ENCODE results near the gene BOK.

Gene BOK

DNA sequence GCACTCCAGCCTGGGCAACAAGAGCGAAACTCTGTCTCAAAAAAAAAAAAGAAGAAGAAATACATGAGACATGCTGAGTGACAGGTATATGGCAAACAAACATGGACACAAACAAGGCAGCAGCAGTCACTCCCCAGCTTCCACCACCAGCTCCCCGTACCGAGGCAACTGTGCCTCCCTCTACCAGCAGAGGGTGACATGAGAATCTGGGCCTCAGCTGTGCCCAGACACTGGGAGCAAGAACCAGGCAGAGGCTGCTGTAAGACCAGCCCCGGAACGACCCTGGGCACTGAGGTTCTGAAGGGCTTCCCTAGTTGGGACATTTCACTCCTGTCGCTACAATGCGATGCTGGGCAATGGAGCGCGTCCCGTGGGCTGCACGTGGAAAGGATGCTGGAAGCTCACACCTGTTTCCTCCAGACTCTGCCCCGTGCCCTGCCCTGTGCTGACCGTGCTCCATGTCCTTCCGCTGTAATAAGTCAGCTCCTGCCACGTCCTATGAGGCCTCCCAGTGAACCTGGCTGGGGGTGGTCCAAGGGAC is 37.1 kb downstream of the BOK start:
- no peaks in the 10 kb centered on the region for H3K27me3 ChIP-seq (replicated peaks; ENCODE audit: control insufficient read depth, insufficient read depth, low read length)
- TF ChIP-seq, protein P1, sequence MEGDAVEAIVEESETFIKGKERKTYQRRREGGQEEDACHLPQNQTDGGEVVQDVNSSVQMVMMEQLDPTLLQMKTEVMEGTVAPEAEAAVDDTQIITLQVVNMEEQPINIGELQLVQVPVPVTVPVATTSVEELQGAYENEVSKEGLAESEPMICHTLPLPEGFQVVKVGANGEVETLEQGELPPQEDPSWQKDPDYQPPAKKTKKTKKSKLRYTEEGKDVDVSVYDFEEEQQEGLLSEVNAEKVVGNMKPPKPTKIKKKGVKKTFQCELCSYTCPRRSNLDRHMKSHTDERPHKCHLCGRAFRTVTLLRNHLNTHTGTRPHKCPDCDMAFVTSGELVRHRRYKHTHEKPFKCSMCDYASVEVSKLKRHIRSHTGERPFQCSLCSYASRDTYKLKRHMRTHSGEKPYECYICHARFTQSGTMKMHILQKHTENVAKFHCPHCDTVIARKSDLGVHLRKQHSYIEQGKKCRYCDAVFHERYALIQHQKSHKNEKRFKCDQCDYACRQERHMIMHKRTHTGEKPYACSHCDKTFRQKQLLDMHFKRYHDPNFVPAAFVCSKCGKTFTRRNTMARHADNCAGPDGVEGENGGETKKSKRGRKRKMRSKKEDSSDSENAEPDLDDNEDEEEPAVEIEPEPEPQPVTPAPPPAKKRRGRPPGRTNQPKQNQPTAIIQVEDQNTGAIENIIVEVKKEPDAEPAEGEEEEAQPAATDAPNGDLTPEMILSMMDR (IDR thresholded peaks at IDR 0.05; ENCODE audit: insufficient read depth, low read length, poor library complexity, severe bottlenecking): peak; percentile 11
- peaks cover 8% of the 10 kb centered on the region for H3K36me3 ChIP-seq (ENCODE audit: control insufficient read depth, insufficient read depth, low read length)
- DNase-seq (ENCODE audit: extremely low read depth, insufficient read length): no peak
- no peak overlapping the region for H3K4me3 ChIP-seq (replicated peaks; ENCODE audit: low read depth, low read length)

DNA sequence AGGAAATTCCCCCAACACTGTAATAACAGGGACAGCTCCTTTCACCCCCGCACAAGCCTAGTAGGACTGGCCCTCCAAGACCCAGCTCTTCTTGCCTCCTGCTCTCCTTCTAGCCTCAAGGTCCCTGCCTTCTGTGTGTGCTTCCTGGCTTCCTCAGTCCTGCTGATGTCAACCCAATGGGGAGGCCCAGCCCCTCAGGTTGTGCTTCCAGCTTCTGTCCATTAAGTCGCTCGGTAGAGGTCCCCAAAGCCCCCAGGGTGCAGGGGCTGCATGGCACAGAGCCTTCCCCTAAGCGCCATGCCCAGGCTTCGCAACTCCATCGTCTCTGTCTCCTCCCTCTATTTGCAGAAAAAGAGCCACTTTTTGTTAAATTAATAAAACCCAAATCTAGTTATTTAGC is 39.0 kb downstream of the BOK start:
- Histone ChIP-seq H3K4me3 (replicated peaks; ENCODE audit: low read depth, low read length) (no peak overlapping the region), H3K27me3 (replicated peaks; ENCODE audit: control insufficient read depth, insufficient read depth, low read length) (no peaks in the 10 kb centered on the region), H3K36me3 (ENCODE audit: control insufficient read depth, insufficient read depth, low read length) (peaks cover 11% of the 10 kb centered on the region)
- DNase-seq (ENCODE audit: extremely low read depth, insufficient read length): no peak
- TF ChIP-seq, protein P1 (IDR thresholded peaks at IDR 0.05; ENCODE audit: insufficient read depth, low read length, poor library complexity, severe bottlenecking): no peak

DNA sequence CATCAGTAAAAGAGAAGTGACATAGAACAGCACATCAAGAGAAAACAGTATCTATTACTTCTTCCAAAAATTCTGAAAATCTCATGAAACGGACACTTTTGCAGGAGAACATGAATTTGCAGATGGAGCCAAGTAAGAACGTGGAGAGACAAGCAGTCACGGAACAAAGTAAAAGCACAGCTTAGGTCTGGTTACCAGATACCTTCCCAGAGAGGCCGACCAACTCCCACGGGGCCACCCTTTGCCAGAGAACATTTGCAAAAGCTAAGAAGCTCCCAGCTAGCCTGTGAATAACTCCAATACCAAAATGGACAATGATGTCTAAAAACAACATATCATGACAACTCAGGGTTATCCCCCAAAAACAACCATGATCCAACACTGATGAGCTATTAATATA is 39.5 kb downstream of the BOK start:
- DNase-seq (ENCODE audit: extremely low read depth, insufficient read length): no peak
- Histone ChIP-seq H3K27me3 (replicated peaks; ENCODE audit: control insufficient read depth, insufficient read depth, low read length) (no peaks in the 10 kb centered on the region), H3K36me3 (ENCODE audit: control insufficient read depth, insufficient read depth, low read length) (peaks cover 15% of the 10 kb centered on the region), H3K4me3 (replicated peaks; ENCODE audit: low read depth, low read length) (no peak overlapping the region)
- TF ChIP-seq, protein P1 (IDR thresholded peaks at IDR 0.05; ENCODE audit: insufficient read depth, low read length, poor library complexity, severe bottlenecking): no peak

DNA sequence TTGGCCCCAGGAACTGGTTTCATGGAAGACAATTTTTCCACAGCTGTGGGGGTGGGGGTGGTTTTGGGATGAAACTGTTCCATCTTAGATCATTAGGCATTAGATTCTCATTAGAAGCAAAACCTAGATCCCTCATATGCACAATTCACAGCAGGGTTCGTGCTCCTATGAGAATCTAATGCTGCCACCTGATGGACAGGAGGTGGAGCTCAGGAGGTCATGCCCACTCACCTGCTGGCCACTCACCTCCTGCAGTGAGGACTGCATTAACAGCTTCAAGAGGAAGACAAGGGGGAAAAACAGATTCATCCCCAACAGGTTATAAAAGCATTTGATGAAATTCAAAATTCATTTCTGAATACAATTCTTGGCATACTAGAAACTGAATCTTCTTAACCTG is 39.9 kb downstream of the BOK start:
- TF ChIP-seq, protein P1 (IDR thresholded peaks at IDR 0.05; ENCODE audit: insufficient read depth, low read length, poor library complexity, severe bottlenecking): peak; percentile 21
- no peaks in the 10 kb centered on the region for H3K27me3 ChIP-seq (replicated peaks; ENCODE audit: control insufficient read depth, insufficient read depth, low read length)
- DNase-seq (ENCODE audit: extremely low read depth, insufficient read length): no peak
- H3K36me3 ChIP-seq (ENCODE audit: control insufficient read depth, insufficient read depth, low read length): peaks cover 14% of the 10 kb centered on the region
- no peak overlapping the region for H3K4me3 ChIP-seq (replicated peaks; ENCODE audit: low read depth, low read length)

DNA sequence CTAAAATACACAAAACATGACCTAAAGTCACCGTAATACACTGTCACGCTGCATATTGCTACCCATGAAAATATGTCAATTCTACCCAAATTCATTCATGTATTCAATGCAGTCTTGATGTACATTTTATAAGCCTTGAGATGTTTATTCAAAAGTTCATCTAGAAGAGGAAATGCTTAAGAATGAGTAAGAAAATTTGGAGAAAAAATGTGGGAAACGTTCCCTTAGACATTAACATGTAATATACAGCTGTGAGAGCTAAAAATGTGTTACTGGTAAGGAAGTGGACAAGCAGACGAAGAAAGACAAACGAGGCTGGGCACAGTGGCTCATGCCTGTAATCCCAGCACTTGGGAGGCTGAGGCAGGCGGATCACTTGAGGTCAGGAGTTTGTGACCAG is 41.1 kb downstream of the BOK start:
- DNase-seq (ENCODE audit: extremely low read depth, insufficient read length): no peak
- TF ChIP-seq, protein P1 (IDR thresholded peaks at IDR 0.05; ENCODE audit: insufficient read depth, low read length, poor library complexity, severe bottlenecking): no peak
- Histone ChIP-seq H3K27me3 (replicated peaks; ENCODE audit: control insufficient read depth, insufficient read depth, low read length) (no peaks in the 10 kb centered on the region), H3K4me3 (replicated peaks; ENCODE audit: low read depth, low read length) (no peak overlapping the region), H3K36me3 (ENCODE audit: control insufficient read depth, insufficient read depth, low read length) (peaks cover 15% of the 10 kb centered on the region)

DNA sequence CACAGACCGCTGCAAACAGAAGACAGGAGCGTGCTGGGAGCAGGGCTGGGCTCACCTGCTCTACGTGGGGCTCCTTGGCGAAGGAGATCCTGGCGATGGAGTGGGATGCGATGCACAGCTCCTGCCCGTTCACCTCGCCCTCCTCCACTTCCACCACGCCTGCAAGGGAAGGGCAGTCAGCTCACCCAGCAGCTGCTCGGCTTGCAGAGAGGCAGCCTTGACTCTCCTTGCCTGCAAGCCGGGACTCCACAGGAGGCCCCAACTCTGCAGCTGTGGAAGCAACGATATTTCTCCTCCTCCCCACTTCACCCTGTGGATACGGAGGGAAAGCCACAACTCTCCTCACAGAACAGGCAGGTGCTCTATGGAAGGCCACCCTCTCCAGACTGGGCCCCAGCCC is 43.3 kb downstream of the BOK start:
- H3K27me3 ChIP-seq (replicated peaks; ENCODE audit: control insufficient read depth, insufficient read depth, low read length): no peaks in the 10 kb centered on the region
- TF ChIP-seq, protein P1 (IDR thresholded peaks at IDR 0.05; ENCODE audit: insufficient read depth, low read length, poor library complexity, severe bottlenecking): no peak
- DNase-seq (ENCODE audit: extremely low read depth, insufficient read length): no peak
- no peak overlapping the region for H3K4me3 ChIP-seq (replicated peaks; ENCODE audit: low read depth, low read length)
- H3K36me3 ChIP-seq (ENCODE audit: control insufficient read depth, insufficient read depth, low read length): peaks cover 19% of the 10 kb centered on the region
